ENCODE measurements around the gene NFXL1.

GRCh38 chr4:47836641-47837093 lies 77.7 kb downstream of the NFXL1 start:
- peak; percentile 57 to 84 (median 71) for TF ChIP-seq CTCF (IDR thresholded peaks at IDR 0.05)
- no peak for TF ChIP-seq POLR2A (IDR thresholded peaks at IDR 0.05)

Measured in body of pancreas (tissue), 4 donors.